SK-N-SH (cell line): ENCODE measurements around the gene WDR7. TPM values are rescaled to one million over a fixed set of nuclear protein-coding genes. Genes with fewer than 3 reads are reported as not detected.

ENCODE experiments used
- CTCF ChIA-PET: fragments of 300-600, 350-600 bp; formaldehyde crosslinking; extraction: SDS; loops from one replicate; lab custom pipeline; 2021; lab: Yijun Ruan, JAX
- POLR2A ChIA-PET: fragments of 350-600 bp; sonication (Branson Sonifier 250); formaldehyde crosslinking; extraction: SDS; loops from one replicate; lab custom pipeline; 2020; ENCODE audit warnings: antibody characterized with exemption, inconsistent platforms; lab: Yijun Ruan, JAX
- DNase-seq: peaks from one replicate; pipeline ENCODE4 v3.0.0; 2012
- H2AFZ ChIP-seq: fragments of 200-600 bp; sonication (generic); 2 replicates; pipeline ENCODE4 v1.8.1; 2016; ENCODE audit warnings: antibody characterized with exemption, mild to moderate bottlenecking, low read depth
- H3F3A ChIP-seq: fragments of 200-600 bp; sonication (generic); replicated peaks from 2 replicates; pipeline ENCODE3; 2016; ENCODE audit warnings: antibody characterized with exemption, mild to moderate bottlenecking; ENCODE audit not compliant: insufficient read depth
- H3K27ac ChIP-seq, 2 experiments: fragments of 200-500 bp in 1 of 2; fragments of 200-600 bp in 1 of 2; sonication (Bioruptor generic) in 1 of 2; sonication (generic), shearing (Covaris generic) in 1 of 2; 2 replicates each; pipeline versions ENCODE4 v1.5.1 to v1.6.1; 2014 to 2016; ENCODE audit warnings: low read depth in 2 of 2, inconsistent platforms in 1 of 2, low read length in 1 of 2, mild to moderate bottlenecking in 1 of 2, mixed read lengths in 1 of 2
- H3K27me3 ChIP-seq: fragments of 200-600 bp; sonication (generic), shearing (Covaris generic); 2 replicates; pipeline ENCODE4 v1.6.1; 2016; ENCODE audit warnings: mixed run types; ENCODE audit not compliant: insufficient read depth
- H3K36me3 ChIP-seq, 2 experiments: fragments of 200-500 bp in 1 of 2; fragments of 200-600 bp in 1 of 2; sonication (Bioruptor generic) in 1 of 2; sonication (generic) in 1 of 2; replicated peaks in 1 of 2; 2 replicates each; pipeline versions ENCODE3 to v1.5.1; 2014 to 2016; ENCODE audit warnings: low read length in 1 of 2, mild to moderate bottlenecking in 1 of 2; ENCODE audit not compliant: insufficient read depth in 2 of 2, control insufficient read depth in 1 of 2
- H3K4me1 ChIP-seq, 2 experiments: fragments of 200-500 bp in 1 of 2; fragments of 200-600 bp in 1 of 2; sonication (Bioruptor generic) in 1 of 2; sonication (generic), shearing (Covaris generic) in 1 of 2; 2 replicates each; pipeline versions ENCODE4 v1.5.1 to v1.6.1; 2014 to 2016; ENCODE audit warnings: low read depth in 1 of 2, low read length in 1 of 2, mixed run types in 1 of 2; ENCODE audit not compliant: insufficient read depth in 2 of 2, control insufficient read depth in 1 of 2
- H3K4me2 ChIP-seq: fragments of 200-600 bp; sonication (generic), shearing (Covaris generic); 2 replicates; pipeline ENCODE4 v1.6.1; 2017; ENCODE audit warnings: mixed run types
- H3K4me3 ChIP-seq, 2 experiments: fragments of 200-500 bp in 1 of 2; fragments of 200-600 bp in 1 of 2; sonication (Bioruptor generic) in 1 of 2; sonication (generic), shearing (Covaris generic) in 1 of 2; 2 replicates each; pipeline versions ENCODE4 v1.5.1 to v1.8.1; 2014 to 2016; ENCODE audit warnings: low read depth in 2 of 2, inconsistent platforms in 1 of 2, low read length in 1 of 2, mild to moderate bottlenecking in 1 of 2, mixed read lengths in 1 of 2, moderate library complexity in 1 of 2
- H3K79me2 ChIP-seq: fragments of 200-600 bp; sonication (generic); 2 replicates; pipeline ENCODE4 v1.8.1; 2017; ENCODE audit warnings: mild to moderate bottlenecking; ENCODE audit not compliant: insufficient read depth
- H3K9ac ChIP-seq: fragments of 200-600 bp; sonication (generic); 2 replicates; pipeline ENCODE4 v1.6.1; 2017; ENCODE audit warnings: mixed run types
- H3K9me2 ChIP-seq: fragments of 200-600 bp; sonication (generic); 2 replicates; pipeline ENCODE4 v1.6.1; 2017; ENCODE audit warnings: mixed run types
- H3K9me3 ChIP-seq: fragments of 200-600 bp; sonication (generic); 2 replicates; pipeline ENCODE4 v1.6.1; 2017; ENCODE audit warnings: mixed run types, mild to moderate bottlenecking, moderate library complexity
- H4K20me1 ChIP-seq: fragments of 200-600 bp; sonication (generic); 2 replicates; pipeline ENCODE4 v1.6.1; 2017; ENCODE audit warnings: mild to moderate bottlenecking, mixed run types; ENCODE audit not compliant: insufficient read depth
- ELF1 ChIP-seq: IDR thresholded peaks from 2 replicates; pipeline ENCODE4 v1.4.0; 2012
- EP300 ChIP-seq, 2 experiments: IDR thresholded peaks; 2 replicates each; pipeline versions ENCODE4 v1.4.0 to v1.6.1; 2012; ENCODE audit warnings: borderline replicate concordance in 1 of 2, low read depth in 1 of 2, low read length in 1 of 2
- FOSL2 ChIP-seq: IDR thresholded peaks from 2 replicates; pipeline ENCODE4 v1.4.0; 2012; ENCODE audit warnings: low read depth, mild to moderate bottlenecking, moderate library complexity, borderline replicate concordance
- FOXM1 ChIP-seq: IDR thresholded peaks from 2 replicates; pipeline ENCODE4 v1.4.0; 2012; ENCODE audit warnings: low read depth, mild to moderate bottlenecking
- GABPA ChIP-seq: IDR thresholded peaks from 2 replicates; pipeline ENCODE4 v1.4.0; 2012; ENCODE audit warnings: low read depth, mild to moderate bottlenecking
- GATA2 ChIP-seq: sonication (generic); formaldehyde crosslinking; IDR thresholded peaks from 2 replicates; pipeline ENCODE4 v1.5.0; 2020; ENCODE audit warnings: mild to moderate bottlenecking, missing genetic modification reagents
- JUND ChIP-seq: IDR thresholded peaks from 2 replicates; pipeline ENCODE4 v1.4.0; 2012
- MEF2A ChIP-seq: IDR thresholded peaks from 2 replicates; pipeline ENCODE4 v1.4.0; 2012; ENCODE audit warnings: low read depth, borderline replicate concordance
- MXI1 ChIP-seq: IDR thresholded peaks from 2 replicates; pipeline ENCODE4 v1.6.1; 2012; ENCODE audit warnings: mild to moderate bottlenecking, low read depth, low read length, improper control_type of control experiment
- POLR2AphosphoS5 ChIP-seq: IDR thresholded peaks from 2 replicates; pipeline ENCODE4 v1.6.1; 2012; ENCODE audit warnings: low read depth, low read length
- RAD21 ChIP-seq: IDR thresholded peaks from 2 replicates; pipeline ENCODE4 v1.6.1; 2012; ENCODE audit warnings: mild to moderate bottlenecking, low read length
- RCOR1 ChIP-seq: fragments of 150-350 bp; IDR thresholded peaks from 2 replicates; pipeline ENCODE4 v1.6.1; 2017; ENCODE audit warnings: antibody characterized with exemption, low read length
- RXRA ChIP-seq: IDR thresholded peaks from 2 replicates; pipeline ENCODE4 v1.4.0; 2012; ENCODE audit warnings: low read depth, mild to moderate bottlenecking, borderline replicate concordance
- TAF1 ChIP-seq: IDR thresholded peaks from 2 replicates; pipeline ENCODE4 v1.6.1; 2012; ENCODE audit warnings: low read depth, mild to moderate bottlenecking, low read length, moderate library complexity, borderline replicate concordance
- TEAD4 ChIP-seq: IDR thresholded peaks from 2 replicates; pipeline ENCODE4 v1.4.0; 2012; ENCODE audit warnings: mild to moderate bottlenecking, borderline replicate concordance; ENCODE audit not compliant: insufficient read depth
- YY1 ChIP-seq: IDR thresholded peaks from 2 replicates; pipeline ENCODE4 v1.4.0; 2012; ENCODE audit warnings: low read depth, mild to moderate bottlenecking
- WGBS: methylation state at CpG from one replicate; pipeline ENCODE4 v1.1.6; 2017; ENCODE audit warnings: low lambda C conversion rate; 5-methylcytosine and 5-hydroxymethylcytosine counted together
- polyA plus RNA-seq, 3 experiments: library from polyadenylated mRNA; depleted of rRNA; stranded (reverse); fragments of >200 nt; gene quantifications; 2 replicates each; pipeline ENCODE4 v1.2.3, GENCODE V29; 2012
- TF ChIP-seq, protein P1 (sequence below): fragments of 200-600 bp; sonication (generic); IDR thresholded peaks from 2 replicates; pipeline ENCODE4 v1.6.1; 2017; ENCODE audit warnings: antibody characterized with exemption, mild to moderate bottlenecking, moderate library complexity
- TF ChIP-seq, protein P2 (sequence below): fragments of 150-350 bp; IDR thresholded peaks from 2 replicates; pipeline ENCODE4 v1.6.1; 2017; ENCODE audit warnings: antibody characterized with exemption, low read length, low read depth, borderline replicate concordance
- TF ChIP-seq, protein P3 (sequence below): fragments of 150-350 bp; IDR thresholded peaks from 2 replicates; pipeline ENCODE4 v1.6.1; 2016; ENCODE audit warnings: mild to moderate bottlenecking, low read depth, low read length
- TF ChIP-seq, protein P4 (sequence below): IDR thresholded peaks from 2 replicates; pipeline ENCODE4 v1.4.0; 2012; ENCODE audit warnings: low read depth, borderline replicate concordance
- TF ChIP-seq, protein P5 (sequence below): IDR thresholded peaks from 2 replicates; pipeline ENCODE4 v1.4.0; 2012; ENCODE audit warnings: low read depth
- TF ChIP-seq, protein P6 (sequence below): IDR thresholded peaks from 2 replicates; pipeline ENCODE4; 2012

Gene WDR7
- polyA plus RNA-seq, 1 of the 3 experiments (the other 2 are of a cell fraction) = 4.1 TPM

DNA sequence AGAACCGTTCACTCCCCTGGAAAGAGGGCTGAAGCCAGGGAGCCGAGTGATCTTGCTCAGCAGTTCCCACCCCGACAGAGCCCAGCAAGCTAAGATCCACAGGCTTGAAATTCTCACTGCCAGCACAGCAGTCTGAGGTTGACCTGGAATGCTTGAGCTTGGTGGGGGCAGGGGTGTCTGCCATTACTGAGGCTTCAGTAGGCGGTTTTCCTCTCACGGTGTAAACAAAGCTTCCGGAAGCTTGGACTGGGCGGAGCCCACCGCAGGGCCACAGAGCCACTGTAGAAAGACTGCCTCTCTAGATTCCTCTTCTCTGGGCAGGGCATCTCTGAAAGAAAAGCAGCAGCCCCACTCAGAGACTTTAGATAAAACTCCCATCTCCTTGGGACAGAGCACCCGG, 180.8 kb downstream of the WDR7 start:
- H3K27ac ChIP-seq = no peak overlapping the region
- no peak for TF ChIP-seq MXI1
- TF ChIP-seq GATA2 (CRISPR knock-in tag) = no peak
- no peak for TF ChIP-seq MEF2A
- TF ChIP-seq TEAD4 = no peak
- TF ChIP-seq, protein P1, sequence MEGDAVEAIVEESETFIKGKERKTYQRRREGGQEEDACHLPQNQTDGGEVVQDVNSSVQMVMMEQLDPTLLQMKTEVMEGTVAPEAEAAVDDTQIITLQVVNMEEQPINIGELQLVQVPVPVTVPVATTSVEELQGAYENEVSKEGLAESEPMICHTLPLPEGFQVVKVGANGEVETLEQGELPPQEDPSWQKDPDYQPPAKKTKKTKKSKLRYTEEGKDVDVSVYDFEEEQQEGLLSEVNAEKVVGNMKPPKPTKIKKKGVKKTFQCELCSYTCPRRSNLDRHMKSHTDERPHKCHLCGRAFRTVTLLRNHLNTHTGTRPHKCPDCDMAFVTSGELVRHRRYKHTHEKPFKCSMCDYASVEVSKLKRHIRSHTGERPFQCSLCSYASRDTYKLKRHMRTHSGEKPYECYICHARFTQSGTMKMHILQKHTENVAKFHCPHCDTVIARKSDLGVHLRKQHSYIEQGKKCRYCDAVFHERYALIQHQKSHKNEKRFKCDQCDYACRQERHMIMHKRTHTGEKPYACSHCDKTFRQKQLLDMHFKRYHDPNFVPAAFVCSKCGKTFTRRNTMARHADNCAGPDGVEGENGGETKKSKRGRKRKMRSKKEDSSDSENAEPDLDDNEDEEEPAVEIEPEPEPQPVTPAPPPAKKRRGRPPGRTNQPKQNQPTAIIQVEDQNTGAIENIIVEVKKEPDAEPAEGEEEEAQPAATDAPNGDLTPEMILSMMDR = no peak
- TF ChIP-seq, protein P2, sequence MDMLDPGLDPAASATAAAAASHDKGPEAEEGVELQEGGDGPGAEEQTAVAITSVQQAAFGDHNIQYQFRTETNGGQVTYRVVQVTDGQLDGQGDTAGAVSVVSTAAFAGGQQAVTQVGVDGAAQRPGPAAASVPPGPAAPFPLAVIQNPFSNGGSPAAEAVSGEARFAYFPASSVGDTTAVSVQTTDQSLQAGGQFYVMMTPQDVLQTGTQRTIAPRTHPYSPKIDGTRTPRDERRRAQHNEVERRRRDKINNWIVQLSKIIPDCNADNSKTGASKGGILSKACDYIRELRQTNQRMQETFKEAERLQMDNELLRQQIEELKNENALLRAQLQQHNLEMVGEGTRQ = no peak
- TF ChIP-seq JUND = no peak
- no peak for TF ChIP-seq YY1
- TF ChIP-seq RXRA = no peak
- no peak for TF ChIP-seq POLR2AphosphoS5
- TF ChIP-seq RCOR1 = no peak
- no peak for TF ChIP-seq GABPA
- H3K9me2 ChIP-seq = no peaks in the 10 kb centered on the region
- H2AFZ ChIP-seq = no peak overlapping the region
- no peak overlapping the region for H3K4me3 ChIP-seq
- POLR2A ChIA-PET = no interaction called here
- no peak for DNase-seq
- H3K9me3 ChIP-seq = no peaks in the 10 kb centered on the region
- 100% methylated on average over 4 of the region's 9 CpGs for WGBS
- H3F3A ChIP-seq = no peaks in the 10 kb centered on the region
- no peak overlapping the region for H3K9ac ChIP-seq
- no peaks in the 10 kb centered on the region for H3K79me2 ChIP-seq
- CTCF ChIA-PET = no interaction called here
- no peaks in the 10 kb centered on the region for H3K4me1 ChIP-seq
- no peak overlapping the region for H3K4me2 ChIP-seq
- no peaks in the 10 kb centered on the region for H3K36me3 ChIP-seq
- no peaks in the 10 kb centered on the region for H3K27me3 ChIP-seq
- no peaks in the 10 kb centered on the region for H4K20me1 ChIP-seq

DNA sequence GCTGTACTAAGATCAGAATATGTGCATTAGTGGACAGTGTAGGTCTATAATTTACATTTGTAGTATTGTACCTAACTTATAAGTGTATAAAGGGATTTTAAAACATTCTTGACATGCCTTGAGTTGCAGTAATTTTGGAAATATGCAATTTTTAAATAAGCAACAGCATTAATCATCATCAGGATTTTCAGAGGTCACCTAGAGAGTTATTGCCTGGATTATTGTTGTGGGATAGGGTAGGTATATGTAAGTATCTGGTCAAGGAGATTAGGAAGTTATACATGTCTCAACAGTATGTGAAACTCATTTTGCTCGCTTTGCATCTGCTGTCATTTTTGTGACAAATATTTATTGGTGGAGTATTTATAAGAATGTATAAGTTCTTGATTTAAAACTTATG, 184.2 kb downstream of the WDR7 start:
- no peaks in the 10 kb centered on the region for H4K20me1 ChIP-seq
- POLR2A ChIA-PET = no interaction called here
- no peaks in the 10 kb centered on the region for H3K9me3 ChIP-seq
- CTCF ChIA-PET = no interaction called here
- H3K27ac ChIP-seq = no peak overlapping the region
- H3F3A ChIP-seq = no peaks in the 10 kb centered on the region
- no peak overlapping the region for H3K4me2 ChIP-seq
- no peak overlapping the region for H3K4me3 ChIP-seq
- H2AFZ ChIP-seq = no peak overlapping the region
- H3K79me2 ChIP-seq = no peaks in the 10 kb centered on the region
- DNase-seq = no peak
- no peaks in the 10 kb centered on the region for H3K36me3 ChIP-seq
- no peak overlapping the region for H3K9ac ChIP-seq
- H3K9me2 ChIP-seq = no peaks in the 10 kb centered on the region
- 92% methylated on average over 1 of the region's 1 CpG for WGBS
- H3K27me3 ChIP-seq = no peaks in the 10 kb centered on the region
- no peaks in the 10 kb centered on the region for H3K4me1 ChIP-seq
- TF ChIP-seq, protein P3, sequence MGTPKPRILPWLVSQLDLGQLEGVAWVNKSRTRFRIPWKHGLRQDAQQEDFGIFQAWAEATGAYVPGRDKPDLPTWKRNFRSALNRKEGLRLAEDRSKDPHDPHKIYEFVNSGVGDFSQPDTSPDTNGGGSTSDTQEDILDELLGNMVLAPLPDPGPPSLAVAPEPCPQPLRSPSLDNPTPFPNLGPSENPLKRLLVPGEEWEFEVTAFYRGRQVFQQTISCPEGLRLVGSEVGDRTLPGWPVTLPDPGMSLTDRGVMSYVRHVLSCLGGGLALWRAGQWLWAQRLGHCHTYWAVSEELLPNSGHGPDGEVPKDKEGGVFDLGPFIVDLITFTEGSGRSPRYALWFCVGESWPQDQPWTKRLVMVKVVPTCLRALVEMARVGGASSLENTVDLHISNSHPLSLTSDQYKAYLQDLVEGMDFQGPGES = no peak
- TF ChIP-seq RAD21 = no peak
- TF ChIP-seq FOXM1 = no peak
- TF ChIP-seq EP300 (IDR thresholded peaks at IDR 0.05; ENCODE audit: borderline replicate concordance in 1 of 2, low read depth in 1 of 2, low read length in 1 of 2) = no peak
- TF ChIP-seq, protein P4, sequence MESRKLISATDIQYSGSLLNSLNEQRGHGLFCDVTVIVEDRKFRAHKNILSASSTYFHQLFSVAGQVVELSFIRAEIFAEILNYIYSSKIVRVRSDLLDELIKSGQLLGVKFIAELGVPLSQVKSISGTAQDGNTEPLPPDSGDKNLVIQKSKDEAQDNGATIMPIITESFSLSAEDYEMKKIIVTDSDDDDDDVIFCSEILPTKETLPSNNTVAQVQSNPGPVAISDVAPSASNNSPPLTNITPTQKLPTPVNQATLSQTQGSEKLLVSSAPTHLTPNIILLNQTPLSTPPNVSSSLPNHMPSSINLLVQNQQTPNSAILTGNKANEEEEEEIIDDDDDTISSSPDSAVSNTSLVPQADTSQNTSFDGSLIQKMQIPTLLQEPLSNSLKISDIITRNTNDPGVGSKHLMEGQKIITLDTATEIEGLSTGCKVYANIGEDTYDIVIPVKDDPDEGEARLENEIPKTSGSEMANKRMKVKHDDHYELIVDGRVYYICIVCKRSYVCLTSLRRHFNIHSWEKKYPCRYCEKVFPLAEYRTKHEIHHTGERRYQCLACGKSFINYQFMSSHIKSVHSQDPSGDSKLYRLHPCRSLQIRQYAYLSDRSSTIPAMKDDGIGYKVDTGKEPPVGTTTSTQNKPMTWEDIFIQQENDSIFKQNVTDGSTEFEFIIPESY = no peak
- TF ChIP-seq, protein P5, sequence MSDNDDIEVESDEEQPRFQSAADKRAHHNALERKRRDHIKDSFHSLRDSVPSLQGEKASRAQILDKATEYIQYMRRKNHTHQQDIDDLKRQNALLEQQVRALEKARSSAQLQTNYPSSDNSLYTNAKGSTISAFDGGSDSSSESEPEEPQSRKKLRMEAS = no peak
- no peak for TF ChIP-seq MXI1
- TF ChIP-seq FOSL2 = no peak
- no peak for TF ChIP-seq JUND
- TF ChIP-seq TAF1 = no peak
- no peak for TF ChIP-seq TEAD4
- TF ChIP-seq, protein P6, sequence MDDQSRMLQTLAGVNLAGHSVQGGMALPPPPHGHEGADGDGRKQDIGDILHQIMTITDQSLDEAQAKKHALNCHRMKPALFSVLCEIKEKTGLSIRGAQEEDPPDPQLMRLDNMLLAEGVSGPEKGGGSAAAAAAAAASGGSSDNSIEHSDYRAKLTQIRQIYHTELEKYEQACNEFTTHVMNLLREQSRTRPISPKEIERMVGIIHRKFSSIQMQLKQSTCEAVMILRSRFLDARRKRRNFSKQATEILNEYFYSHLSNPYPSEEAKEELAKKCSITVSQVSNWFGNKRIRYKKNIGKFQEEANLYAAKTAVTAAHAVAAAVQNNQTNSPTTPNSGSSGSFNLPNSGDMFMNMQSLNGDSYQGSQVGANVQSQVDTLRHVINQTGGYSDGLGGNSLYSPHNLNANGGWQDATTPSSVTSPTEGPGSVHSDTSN = no peak
- TF ChIP-seq, protein P2 = no peak
- no peak for TF ChIP-seq MEF2A
- TF ChIP-seq ELF1 = no peak
